Suppressor macrophage (primary cell): ENCODE measurements around the gene BRD9.
"Not testable (repeated sequence)": the region's sequence is repeated elsewhere in the genome, so short reads cannot be mapped to it uniquely, and the experiment has no call there.

ENCODE experiments used
- DNase-seq, 4 experiments: peaks; one replicate each; pipeline ENCODE4 v3.0.0-alpha.2; 2020 to 2022

BRD9 gene

GRCh38 chr5:843926-844325, 48.7 kb downstream of the BRD9 start:
- not testable (repeated sequence) for DNase-seq

- not testable (repeated sequence) for DNase-seq
These were observed 49.2 kb downstream of the BRD9 start for GRCh38 chr5:843371-843770.

GRCh38 chr5:842402-843221, 50.0 kb downstream of the BRD9 start:
- DNase-seq = not testable (repeated sequence)

- DNase-seq = not testable (repeated sequence)
These were observed 50.8 kb downstream of the BRD9 start for GRCh38 chr5:841531-842401.

- DNase-seq = not testable (repeated sequence)
These were observed 51.6 kb downstream of the BRD9 start for GRCh38 chr5:840974-841435.

- not testable (repeated sequence) for DNase-seq
These were observed 52.3 kb downstream of the BRD9 start for GRCh38 chr5:840118-840973.

GRCh38 chr5:838431-838851, 54.2 kb downstream of the BRD9 start:
- DNase-seq = not testable (repeated sequence)

- not testable (repeated sequence) for DNase-seq
These were observed 54.9 kb downstream of the BRD9 start for GRCh38 chr5:837621-838121.

- DNase-seq = not testable (repeated sequence)
These were observed 56.5 kb downstream of the BRD9 start for GRCh38 chr5:835933-836612.

GRCh38 chr5:834013-834412, 58.6 kb downstream of the BRD9 start:
- not testable (repeated sequence) for DNase-seq

- DNase-seq = not testable (repeated sequence)
These were observed 64.4 kb downstream of the BRD9 start for GRCh38 chr5:828194-828593.

GRCh38 chr5:825544-825943, 67.1 kb downstream of the BRD9 start:
- not testable (repeated sequence) for DNase-seq

GRCh38 chr5:821504-821903, 71.1 kb downstream of the BRD9 start:
- no peak for DNase-seq

GRCh38 chr5:820245-820644, 72.4 kb downstream of the BRD9 start:
- no peak for DNase-seq

GRCh38 chr5:819078-819477, 73.5 kb downstream of the BRD9 start:
- DNase-seq = no peak

- no peak for DNase-seq
These were observed 76.4 kb downstream of the BRD9 start for GRCh38 chr5:816176-816575.

GRCh38 chr5:815449-815848, 77.2 kb downstream of the BRD9 start:
- DNase-seq = no peak
